DMS153 (cell line): Measurements from ENCODE around the gene ZNF804A.
"Not testable (repeated sequence)": the region's sequence is repeated elsewhere in the genome, so short reads cannot be mapped to it uniquely, and the experiment has no call there.

Experiments used
- DNase-seq: peaks from one replicate; lab custom pipeline; 2025; lab: John Stamatoyannopoulos, UW

Gene ZNF804A

GRCh38 chr2:184727813-184728212, 129.5 kb downstream of the ZNF804A start:
- no peak for DNase-seq

GRCh38 chr2:184728411-184728810, 130.1 kb downstream of the ZNF804A start:
- DNase-seq, result no peak

- no peak for DNase-seq
Measured at GRCh38 chr2:184729581-184729980, 131.3 kb downstream of the ZNF804A start.

- no peak for DNase-seq
Measured at GRCh38 chr2:184730288-184730687, 132.0 kb downstream of the ZNF804A start.

GRCh38 chr2:184734338-184734737, 136.0 kb downstream of the ZNF804A start:
- no peak for DNase-seq

- no peak for DNase-seq
Measured at GRCh38 chr2:184735611-184736010, 137.3 kb downstream of the ZNF804A start.

- no peak for DNase-seq
Measured at GRCh38 chr2:184743096-184743495, 144.8 kb downstream of the ZNF804A start.

- DNase-seq, result no peak
Measured at GRCh38 chr2:184756161-184756560, 157.8 kb downstream of the ZNF804A start.

- DNase-seq, result no peak
Measured at GRCh38 chr2:184756885-184757284, 158.6 kb downstream of the ZNF804A start.

- not testable (repeated sequence) for DNase-seq
Measured at GRCh38 chr2:184759557-184760255, 161.4 kb downstream of the ZNF804A start.

GRCh38 chr2:184760931-184761330, 162.6 kb downstream of the ZNF804A start:
- DNase-seq, result no peak

GRCh38 chr2:184765112-184765895, 167.0 kb downstream of the ZNF804A start:
- no peak for DNase-seq

GRCh38 chr2:184767059-184767458, 168.7 kb downstream of the ZNF804A start:
- DNase-seq, result no peak

GRCh38 chr2:184769023-184769422, 170.7 kb downstream of the ZNF804A start:
- no peak for DNase-seq

- DNase-seq, result no peak
Measured at GRCh38 chr2:184769686-184770085, 171.4 kb downstream of the ZNF804A start.

GRCh38 chr2:184779777-184780176, 181.4 kb downstream of the ZNF804A start:
- no peak for DNase-seq

- DNase-seq, result no peak
Measured at GRCh38 chr2:184780384-184780783, 182.1 kb downstream of the ZNF804A start.

GRCh38 chr2:184780944-184781343, 182.6 kb downstream of the ZNF804A start:
- no peak for DNase-seq

- DNase-seq, result no peak
Measured at GRCh38 chr2:184783576-184783975, 185.2 kb downstream of the ZNF804A start.

- no peak for DNase-seq
Measured at GRCh38 chr2:184793176-184793575, 194.8 kb downstream of the ZNF804A start.

- DNase-seq, result no peak
Measured at GRCh38 chr2:184799379-184799778, 201.1 kb downstream of the ZNF804A start.

- no peak for DNase-seq
Measured at GRCh38 chr2:184814421-184814820, 216.1 kb downstream of the ZNF804A start.

GRCh38 chr2:184815824-184816223, 217.5 kb downstream of the ZNF804A start:
- no peak for DNase-seq
